Liver (tissue), 3 donors: ENCODE data around the gene ATP13A2.
"Not testable (repeated sequence)": the region's sequence is repeated elsewhere in the genome, so short reads cannot be mapped to it uniquely, and the experiment has no call there.

ENCODE experiments used
- ATF3 ChIP-seq: IDR thresholded peaks from 2 replicates; pipeline ENCODE4 v1.6.1; 2016; ENCODE audit warnings: antibody characterized with exemption
- CTCF ChIP-seq: fragments of 150-350 bp; IDR thresholded peaks from 2 replicates; pipeline ENCODE4 v1.5.1; 2017; ENCODE audit warnings: improper control_type of control experiment, low read depth, low read length; ENCODE audit not compliant: missing input control
- EGR1 ChIP-seq, 2 donors: IDR thresholded peaks; 2 replicates each; pipeline ENCODE4 v1.6.1; 2016 to 2018; ENCODE audit warnings: antibody characterized with exemption in 2 of 2, low read depth in 2 of 2
- FOXA1 ChIP-seq: IDR thresholded peaks from 2 replicates; pipeline ENCODE4 v1.6.1; 2016; ENCODE audit warnings: antibody characterized with exemption
- GABPA ChIP-seq, 2 donors: IDR thresholded peaks in 1 of 2; conservative IDR thresholded peaks in 1 of 2; 2 replicates each; pipeline ENCODE4 v1.6.1; 2016; ENCODE audit warnings: antibody characterized with exemption in 2 of 2, mild to moderate bottlenecking in 1 of 2, moderate library complexity in 1 of 2
- HNF4G ChIP-seq: IDR thresholded peaks from 2 replicates; pipeline ENCODE4 v1.6.1; 2016; ENCODE audit warnings: antibody characterized with exemption
- JUND ChIP-seq, 2 donors: IDR thresholded peaks; 2 replicates each; pipeline ENCODE4 v1.6.1; 2016; ENCODE audit warnings: antibody characterized with exemption in 2 of 2
- MAX ChIP-seq: IDR thresholded peaks from 2 replicates; pipeline ENCODE4 v1.6.1; 2016; ENCODE audit warnings: antibody characterized with exemption
- RAD21 ChIP-seq, 2 donors: IDR thresholded peaks; 2 replicates each; pipeline ENCODE4 v1.6.1; 2016; ENCODE audit warnings: antibody characterized with exemption in 2 of 2, mild to moderate bottlenecking in 2 of 2
- REST ChIP-seq: IDR thresholded peaks from 2 replicates; pipeline ENCODE4 v1.6.1; 2016; ENCODE audit warnings: antibody characterized with exemption, mild to moderate bottlenecking
- SP1 ChIP-seq: IDR thresholded peaks from 2 replicates; pipeline ENCODE4 v1.6.1; 2018; ENCODE audit warnings: antibody characterized with exemption, mild to moderate bottlenecking
- TAF1 ChIP-seq: conservative IDR thresholded peaks from 2 replicates; pipeline ENCODE4 v1.6.1; 2016; ENCODE audit warnings: antibody characterized with exemption, mild to moderate bottlenecking
- YY1 ChIP-seq: IDR thresholded peaks from 2 replicates; pipeline ENCODE4 v1.6.1; 2016; ENCODE audit warnings: antibody characterized with exemption, mild to moderate bottlenecking
- ZBTB33 ChIP-seq: IDR thresholded peaks from 2 replicates; pipeline ENCODE4 v1.6.1; 2016; ENCODE audit warnings: antibody characterized with exemption
- donor health status: healthy.
- donor health status: healthy.

- not testable (repeated sequence) for TF ChIP-seq CTCF; EGR1 (IDR thresholded peaks at IDR 0.05; ENCODE audit: low read depth in 2 of 2); GABPA (IDR thresholded peaks at IDR 0.05 in 1 of 2, conservative IDR thresholded peaks at IDR 0.05 in 1 of 2); JUND (IDR thresholded peaks at IDR 0.05); RAD21 (IDR thresholded peaks at IDR 0.05); MAX; REST; FOXA1; SP1; YY1; HNF4G; ZBTB33; ATF3; TAF1
Measured at GRCh38 chr1:16948282-16948891, 63.3 kb downstream of the ATP13A2 start.
